GM12801 (cell line): ENCODE data around the gene ARMH2.

Experiments
- TF ChIP-seq, protein P1 (sequence below): IDR thresholded peaks from one replicate; pipeline ENCODE4 v1.5.1; 2011; ENCODE audit warnings: control low read depth; ENCODE audit not compliant: insufficient read length; ENCODE audit errors: extremely low read depth

Gene ARMH2

GRCh38 chr6:24788031-24788665 is 10.6 kb downstream of the ARMH2 start:
- TF ChIP-seq, protein P1, sequence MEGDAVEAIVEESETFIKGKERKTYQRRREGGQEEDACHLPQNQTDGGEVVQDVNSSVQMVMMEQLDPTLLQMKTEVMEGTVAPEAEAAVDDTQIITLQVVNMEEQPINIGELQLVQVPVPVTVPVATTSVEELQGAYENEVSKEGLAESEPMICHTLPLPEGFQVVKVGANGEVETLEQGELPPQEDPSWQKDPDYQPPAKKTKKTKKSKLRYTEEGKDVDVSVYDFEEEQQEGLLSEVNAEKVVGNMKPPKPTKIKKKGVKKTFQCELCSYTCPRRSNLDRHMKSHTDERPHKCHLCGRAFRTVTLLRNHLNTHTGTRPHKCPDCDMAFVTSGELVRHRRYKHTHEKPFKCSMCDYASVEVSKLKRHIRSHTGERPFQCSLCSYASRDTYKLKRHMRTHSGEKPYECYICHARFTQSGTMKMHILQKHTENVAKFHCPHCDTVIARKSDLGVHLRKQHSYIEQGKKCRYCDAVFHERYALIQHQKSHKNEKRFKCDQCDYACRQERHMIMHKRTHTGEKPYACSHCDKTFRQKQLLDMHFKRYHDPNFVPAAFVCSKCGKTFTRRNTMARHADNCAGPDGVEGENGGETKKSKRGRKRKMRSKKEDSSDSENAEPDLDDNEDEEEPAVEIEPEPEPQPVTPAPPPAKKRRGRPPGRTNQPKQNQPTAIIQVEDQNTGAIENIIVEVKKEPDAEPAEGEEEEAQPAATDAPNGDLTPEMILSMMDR, result no peak

DNA sequence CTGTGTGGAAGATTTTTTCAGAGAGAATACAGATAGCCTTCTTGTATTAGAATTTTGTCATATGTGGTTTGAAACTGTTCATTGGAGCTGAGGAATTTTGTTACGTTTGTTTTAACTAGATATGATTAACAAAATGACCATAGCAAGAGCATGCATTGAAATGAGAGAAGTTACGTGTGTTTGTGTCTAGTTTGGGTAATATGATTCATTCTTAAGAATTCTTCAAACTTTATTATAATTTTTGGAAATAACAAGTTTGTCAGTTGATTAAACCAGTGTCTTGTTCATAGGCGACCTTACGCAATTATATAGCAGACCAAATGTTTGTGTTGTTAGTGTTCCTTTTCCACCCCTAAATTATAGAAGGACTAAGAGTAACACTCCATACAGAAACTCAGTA is 18.5 kb downstream of the ARMH2 start:
- TF ChIP-seq, protein P1, result no peak

GRCh38 chr6:24779416-24780016 is 19.2 kb downstream of the ARMH2 start:
- TF ChIP-seq, protein P1, result no peak

GRCh38 chr6:24778878-24779277 is 19.8 kb downstream of the ARMH2 start:
- TF ChIP-seq, protein P1, result no peak

GRCh38 chr6:24778121-24778520 is 20.6 kb downstream of the ARMH2 start:
- TF ChIP-seq, protein P1, result no peak

DNA sequence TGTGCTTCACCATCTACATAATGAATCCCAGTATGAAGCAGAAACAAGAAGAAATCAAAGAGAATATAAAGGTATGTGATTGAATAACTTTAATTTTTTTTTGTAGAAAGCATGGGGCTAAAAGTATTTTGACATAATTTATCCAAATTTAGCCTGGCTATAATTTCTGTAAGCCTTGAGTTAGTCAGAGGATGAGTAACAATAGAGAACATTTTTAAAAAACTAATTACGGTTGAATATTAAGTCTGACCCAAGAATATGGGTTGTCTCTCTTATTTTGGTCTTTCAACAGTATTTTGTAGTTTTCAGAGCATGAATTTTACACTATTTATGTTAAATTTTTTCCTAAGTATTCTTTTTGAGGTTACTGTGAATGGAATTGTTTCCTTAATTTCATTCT is 21.5 kb downstream of the ARMH2 start:
- TF ChIP-seq, protein P1, result no peak

- TF ChIP-seq, protein P1, result no peak
Measured at GRCh38 chr6:24775520-24776058, 23.1 kb downstream of the ARMH2 start.
